HEK293 (cell line): ENCODE measurements around the gene NFS1.

ENCODE experiments used
- CTCF ChIA-PET: fragments of 350-600 bp; formaldehyde crosslinking; extraction: SDS; loops from one replicate; lab custom pipeline; 2021; ENCODE audit warnings: antibody characterized with exemption; lab: Yijun Ruan, JAX
- POLR2A ChIA-PET: fragments of 300-600 bp; formaldehyde crosslinking; extraction: SDS; loops from one replicate; lab custom pipeline; 2020; ENCODE audit warnings: antibody characterized with exemption, inconsistent platforms; lab: Yijun Ruan, JAX
- H3K27ac ChIP-seq: fragments of 200-500 bp; sonication (Bioruptor generic); 2 replicates; pipeline ENCODE4 v1.5.1; 2014; ENCODE audit warnings: low read depth, low read length, control low read depth, inconsistent platforms; ENCODE audit errors: extremely low read depth
- H3K36me3 ChIP-seq, 2 experiments: fragments of 200-500 bp in 1 of 2; sonication (Bioruptor generic) in 1 of 2; 1 replicate in 1 of 2; 2 replicates in 1 of 2; pipeline ENCODE4 v1.5.1; 2014 to 2017; ENCODE audit warnings: inconsistent platforms in 2 of 2, low read length in 2 of 2; ENCODE audit not compliant: control insufficient read depth in 2 of 2, insufficient read depth in 1 of 2
- H3K4me1 ChIP-seq: fragments of 200-500 bp; sonication (Bioruptor generic); 2 replicates; pipeline ENCODE4 v1.5.1; 2014; ENCODE audit warnings: mild to moderate bottlenecking, low read length, inconsistent platforms; ENCODE audit not compliant: control insufficient read depth, insufficient read depth
- H3K4me3 ChIP-seq: 2 replicates; pipeline ENCODE4 v1.5.1; 2011; ENCODE audit warnings: low read depth, mild to moderate bottlenecking, control low read depth, low read length, moderate library complexity
- H3K9me3 ChIP-seq: fragments of 200-500 bp; sonication (Bioruptor generic); 2 replicates; pipeline ENCODE4 v1.5.1; 2014; ENCODE audit warnings: low read depth, low read length, inconsistent platforms; ENCODE audit not compliant: control insufficient read depth, insufficient read depth
- AEBP2 ChIP-seq: fragments of 450-650 bp; formaldehyde crosslinking; IDR thresholded peaks from 2 replicates; pipeline ENCODE4 v1.5.1; 2016; ENCODE audit warnings: missing biosample characterization, missing genetic modification characterization, borderline replicate concordance
- KLF1 ChIP-seq: fragments of 450-650 bp; formaldehyde crosslinking; IDR thresholded peaks from 2 replicates; pipeline ENCODE4 v1.5.1; 2016; ENCODE audit warnings: missing biosample characterization, missing genetic modification characterization
- KLF9 ChIP-seq: fragments of 450-650 bp; formaldehyde crosslinking; IDR thresholded peaks from 2 replicates; pipeline ENCODE4 v1.5.1; 2016; ENCODE audit warnings: missing biosample characterization, missing genetic modification characterization, low read depth
- REPIN1 ChIP-seq: fragments of 450-650 bp; formaldehyde crosslinking; IDR thresholded peaks from 2 replicates; pipeline ENCODE4 v1.5.1; 2017; ENCODE audit warnings: missing biosample characterization, missing genetic modification characterization, low read depth
- SCRT1 ChIP-seq: fragments of 450-650 bp; formaldehyde crosslinking; IDR thresholded peaks from 2 replicates; pipeline ENCODE4 v1.5.1; 2016; ENCODE audit warnings: missing biosample characterization, missing genetic modification characterization, borderline replicate concordance
- YY1 ChIP-seq: fragments of 450-650 bp; formaldehyde crosslinking; IDR thresholded peaks from 2 replicates; pipeline ENCODE4 v1.5.1; 2018; ENCODE audit warnings: missing biosample characterization, missing genetic modification characterization
- ZBTB44 ChIP-seq: fragments of 450-650 bp; IDR thresholded peaks from 2 replicates; pipeline ENCODE4 v1.5.1; 2018; ENCODE audit warnings: missing biosample characterization, mild to moderate bottlenecking, missing genetic modification characterization
- ZFHX2 ChIP-seq: fragments of 450-650 bp; formaldehyde crosslinking; conservative IDR thresholded peaks from 2 replicates; pipeline ENCODE4 v1.5.1; 2016; ENCODE audit warnings: missing biosample characterization, missing genetic modification characterization
- ZNF112 ChIP-seq: fragments of 450-650 bp; formaldehyde crosslinking; IDR thresholded peaks from 2 replicates; pipeline ENCODE4 v1.5.0; 2017; ENCODE audit warnings: missing biosample characterization, missing genetic modification characterization
- ZNF140 ChIP-seq: fragments of 450-650 bp; formaldehyde crosslinking; IDR thresholded peaks from 2 replicates; pipeline ENCODE4 v1.5.1; 2016; ENCODE audit warnings: missing biosample characterization, missing genetic modification characterization
- ZNF274 ChIP-seq, 2 experiments: fragments of 200-500 bp in 1 of 2; fragments of 450-650 bp in 1 of 2; sonication (Bioruptor generic) in 1 of 2; formaldehyde crosslinking in 1 of 2; IDR thresholded peaks; 2 replicates each; pipeline versions ENCODE4 v1.5.1 to v1.6.1; 2014 to 2016; ENCODE audit warnings: borderline replicate concordance in 1 of 2, inconsistent platforms in 1 of 2, low read length in 1 of 2, missing biosample characterization in 1 of 2, missing genetic modification characterization in 1 of 2
- ZNF280C ChIP-seq: fragments of 450-650 bp; formaldehyde crosslinking; IDR thresholded peaks from 2 replicates; pipeline ENCODE4 v1.5.1; 2016; ENCODE audit warnings: missing biosample characterization, missing genetic modification characterization
- ZNF341 ChIP-seq: fragments of 450-650 bp; formaldehyde crosslinking; IDR thresholded peaks from 2 replicates; pipeline ENCODE4; 2016; ENCODE audit warnings: low read depth, missing biosample characterization, missing genetic modification characterization
- ZNF366 ChIP-seq: fragments of 450-650 bp; formaldehyde crosslinking; conservative IDR thresholded peaks from 2 replicates; pipeline ENCODE4 v1.5.1; 2016; ENCODE audit warnings: missing biosample characterization, missing genetic modification characterization
- ZNF37A ChIP-seq: fragments of 450-650 bp; IDR thresholded peaks from 2 replicates; pipeline ENCODE4 v1.5.1; 2018; ENCODE audit warnings: missing biosample characterization, missing genetic modification characterization
- ZNF398 ChIP-seq: fragments of 450-650 bp; formaldehyde crosslinking; IDR thresholded peaks from 2 replicates; pipeline ENCODE4 v1.5.1; 2017; ENCODE audit warnings: missing biosample characterization, missing genetic modification characterization
- ZNF426 ChIP-seq: fragments of 450-650 bp; formaldehyde crosslinking; IDR thresholded peaks from 2 replicates; pipeline ENCODE4 v1.5.1; 2017; ENCODE audit warnings: missing biosample characterization, missing genetic modification characterization, mild to moderate bottlenecking, inconsistent platforms, moderate library complexity
- ZNF513 ChIP-seq: fragments of 450-650 bp; IDR thresholded peaks from 2 replicates; pipeline ENCODE4 v1.5.1; 2018; ENCODE audit warnings: missing biosample characterization, missing genetic modification characterization
- ZNF585B ChIP-seq: fragments of 450-650 bp; formaldehyde crosslinking; IDR thresholded peaks from 2 replicates; pipeline ENCODE4 v1.5.1; 2016; ENCODE audit warnings: missing biosample characterization, missing genetic modification characterization
- ZNF785 ChIP-seq: fragments of 450-650 bp; formaldehyde crosslinking; IDR thresholded peaks from 2 replicates; pipeline ENCODE4 v1.5.1; 2016; ENCODE audit warnings: missing biosample characterization, missing genetic modification characterization

NFS1 gene

GRCh38 chr20:35716330-35716729 lies 17.2 kb upstream of the NFS1 start:
- Histone ChIP-seq H3K27ac (no peak overlapping the region), H3K4me1 (peaks cover 4% of the 10 kb centered on the region), H3K36me3 (peaks cover 92 to 97% of the 10 kb centered on the region in 2 experiments), H3K4me3 (no peak overlapping the region), H3K9me3 (no peaks in the 10 kb centered on the region)
- TF ChIP-seq ZNF37A (tag by site-specific recombination): no peak
- TF ChIP-seq ZNF274 (IDR thresholded peaks at IDR 0.05; ENCODE audit: low read length): no peak
- no peak for TF ChIP-seq ZNF274 (tag by site-specific recombination; IDR thresholded peaks at IDR 0.05; ENCODE audit: borderline replicate concordance)
- TF ChIP-seq SCRT1 (tag by site-specific recombination): no peak
- no peak for TF ChIP-seq ZNF585B (tag by site-specific recombination)
- no peak for TF ChIP-seq ZBTB44
- TF ChIP-seq AEBP2 (tag by site-specific recombination): no peak
- no peak for TF ChIP-seq YY1 (tag by site-specific recombination)
- no peak for TF ChIP-seq ZNF140
- TF ChIP-seq REPIN1 (tag by site-specific recombination): no peak
- no peak for TF ChIP-seq KLF1 (tag by site-specific recombination)
- no peak for TF ChIP-seq KLF9 (tag by site-specific recombination)
- TF ChIP-seq ZNF398 (tag by site-specific recombination): no peak
- no peak for TF ChIP-seq ZNF112 (tag by site-specific recombination)
- TF ChIP-seq ZNF280C (tag by site-specific recombination): no peak
- TF ChIP-seq ZNF341 (tag by site-specific recombination): no peak
- TF ChIP-seq ZNF426 (tag by site-specific recombination): no peak
- no peak for TF ChIP-seq ZNF785 (tag by site-specific recombination)
- POLR2A ChIA-PET: interaction anchor here (0.6 to 1.3 kb wide), 2 partner anchors 20 to 26 kb away, joined by 3 to 5 read pairs; partner anchors contain the start of gene RBM39
- CTCF ChIA-PET: no interaction called here

GRCh38 chr20:35715652-35716051 lies 16.5 kb upstream of the NFS1 start:
- Histone ChIP-seq H3K4me1 (peaks cover 4% of the 10 kb centered on the region), H3K27ac (no peak overlapping the region), H3K36me3 (peaks cover 92 to 97% of the 10 kb centered on the region in 2 experiments), H3K4me3 (no peak overlapping the region), H3K9me3 (no peaks in the 10 kb centered on the region)
- POLR2A ChIA-PET: interaction anchor here (0.6 kb wide), 1 partner anchor 21 kb away, joined by 3 read pairs; no protein-coding TSS in a partner anchor
- no peak for TF ChIP-seq ZFHX2 (tag by site-specific recombination)
- TF ChIP-seq ZNF366: peak; percentile 19; the same call in 1 of the 2 replicates
- TF ChIP-seq ZNF513: peak; percentile 60; the same call in 1 of the 2 replicates
- CTCF ChIA-PET: interaction anchor here (0.8 kb wide), 1 partner anchor 239 kb away, joined by 3 read pairs; the partner anchor contains the start of gene SCAND1
